ENCODE results near the gene PRKCZ. TPM values are rescaled to one million over a fixed set of nuclear protein-coding genes. Genes with fewer than 3 reads are reported as not detected.

Gene PRKCZ
- total RNA-seq, 4 donors from 2014 or later: 0.49 to 1.9 (median 1.1) TPM; not detected in 1

DNA sequence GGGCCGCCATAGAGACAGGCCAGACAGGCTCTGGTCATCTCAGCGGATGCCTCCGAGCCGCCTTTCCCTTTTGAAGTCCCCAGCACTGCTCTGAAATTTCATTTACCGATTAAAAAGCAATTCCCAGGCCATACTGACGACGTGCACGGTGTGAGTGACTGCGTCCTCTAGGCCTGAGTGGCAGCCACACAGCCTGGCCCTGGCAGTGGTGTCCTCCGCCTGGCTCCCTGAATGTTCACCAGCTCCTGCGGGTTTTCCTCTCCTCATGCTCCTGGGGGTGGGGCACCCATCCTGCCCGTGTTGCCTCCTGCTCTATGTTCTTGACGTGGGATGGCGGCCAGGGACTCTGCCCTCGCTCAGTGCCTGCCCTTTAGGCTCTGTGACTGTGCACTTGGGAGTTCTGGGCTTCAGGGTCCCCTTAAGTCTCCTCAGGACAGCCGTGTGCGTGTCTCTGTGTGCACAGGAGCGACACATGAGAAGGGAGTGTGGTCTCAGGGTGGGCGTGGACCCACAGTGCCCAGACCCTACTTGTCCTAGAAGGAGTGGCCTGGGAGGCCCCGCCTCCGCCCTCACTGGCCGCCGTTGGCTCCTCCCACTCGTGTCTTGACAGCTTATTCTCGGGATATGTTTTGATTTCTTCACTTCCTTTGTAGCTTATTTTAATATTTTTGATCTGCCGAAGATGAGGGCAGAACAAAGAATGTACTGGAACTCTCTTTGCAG lies 181.5 kb downstream of the PRKCZ start:
- TF ChIP-seq, protein P1, sequence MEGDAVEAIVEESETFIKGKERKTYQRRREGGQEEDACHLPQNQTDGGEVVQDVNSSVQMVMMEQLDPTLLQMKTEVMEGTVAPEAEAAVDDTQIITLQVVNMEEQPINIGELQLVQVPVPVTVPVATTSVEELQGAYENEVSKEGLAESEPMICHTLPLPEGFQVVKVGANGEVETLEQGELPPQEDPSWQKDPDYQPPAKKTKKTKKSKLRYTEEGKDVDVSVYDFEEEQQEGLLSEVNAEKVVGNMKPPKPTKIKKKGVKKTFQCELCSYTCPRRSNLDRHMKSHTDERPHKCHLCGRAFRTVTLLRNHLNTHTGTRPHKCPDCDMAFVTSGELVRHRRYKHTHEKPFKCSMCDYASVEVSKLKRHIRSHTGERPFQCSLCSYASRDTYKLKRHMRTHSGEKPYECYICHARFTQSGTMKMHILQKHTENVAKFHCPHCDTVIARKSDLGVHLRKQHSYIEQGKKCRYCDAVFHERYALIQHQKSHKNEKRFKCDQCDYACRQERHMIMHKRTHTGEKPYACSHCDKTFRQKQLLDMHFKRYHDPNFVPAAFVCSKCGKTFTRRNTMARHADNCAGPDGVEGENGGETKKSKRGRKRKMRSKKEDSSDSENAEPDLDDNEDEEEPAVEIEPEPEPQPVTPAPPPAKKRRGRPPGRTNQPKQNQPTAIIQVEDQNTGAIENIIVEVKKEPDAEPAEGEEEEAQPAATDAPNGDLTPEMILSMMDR (IDR thresholded peaks at IDR 0.05; ENCODE audit: low read depth): no peak

DNA sequence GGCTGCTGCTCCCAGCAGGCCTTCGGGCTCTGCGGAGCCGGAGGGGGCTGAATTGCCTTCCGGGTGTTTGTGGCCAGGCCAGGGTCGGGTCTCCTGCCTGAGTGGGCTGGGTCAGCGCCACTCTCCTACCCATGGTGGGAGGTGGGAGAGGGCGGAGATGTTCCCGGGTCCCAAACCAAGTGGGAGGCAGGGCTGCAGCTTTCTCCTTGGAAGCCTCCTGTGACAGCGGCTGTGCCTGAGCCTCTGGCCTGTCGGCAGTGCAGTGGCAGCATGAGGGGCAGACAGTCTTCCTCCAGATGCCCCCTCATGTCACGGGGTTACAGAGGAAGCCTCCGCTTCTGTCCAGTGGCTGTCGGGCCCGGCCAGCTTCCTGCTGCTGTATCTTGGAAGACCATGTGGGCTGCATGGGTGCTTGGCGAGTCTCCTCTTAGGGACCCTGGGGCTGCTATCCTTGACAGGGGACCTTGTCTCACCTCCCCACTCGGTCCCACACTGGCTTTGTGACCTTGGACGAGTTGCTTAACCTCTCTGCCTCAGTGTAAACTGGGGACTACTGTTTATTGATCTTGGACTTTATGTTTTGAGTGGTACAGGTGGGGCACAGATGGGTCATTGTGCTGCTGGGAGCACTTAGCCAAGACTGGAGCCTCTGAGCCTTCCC lies 182.2 kb downstream of the PRKCZ start:
- TF ChIP-seq, protein P1 (IDR thresholded peaks at IDR 0.05; ENCODE audit: low read depth): no peak

DNA sequence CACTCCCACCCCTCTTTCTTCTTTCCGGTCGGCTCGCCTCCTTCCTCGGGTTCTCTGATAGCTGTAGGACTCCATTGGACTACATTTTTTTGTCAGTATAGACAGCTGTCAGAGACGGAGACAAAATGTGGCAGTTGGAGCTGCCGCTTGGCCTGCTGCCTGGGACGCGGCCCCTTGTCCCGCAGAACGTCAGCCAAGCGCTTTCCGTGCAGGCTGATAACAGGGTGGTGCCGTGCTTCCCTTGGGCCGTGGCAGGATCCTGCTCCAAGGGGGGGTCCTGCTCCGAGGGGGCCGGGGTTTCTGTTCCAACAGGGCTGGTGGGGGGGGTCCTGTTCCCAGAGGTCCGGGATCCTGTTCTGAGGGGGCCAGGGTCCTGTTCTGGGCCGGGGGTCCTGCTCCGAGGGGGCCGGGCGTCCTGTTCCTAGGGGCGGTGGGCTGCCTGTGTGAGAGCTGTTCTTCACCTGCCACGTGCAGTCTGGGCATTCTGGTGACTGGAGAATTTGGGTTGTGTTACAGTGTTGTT lies 182.8 kb downstream of the PRKCZ start:
- TF ChIP-seq, protein P1 (IDR thresholded peaks at IDR 0.05; ENCODE audit: low read depth): no peak

DNA sequence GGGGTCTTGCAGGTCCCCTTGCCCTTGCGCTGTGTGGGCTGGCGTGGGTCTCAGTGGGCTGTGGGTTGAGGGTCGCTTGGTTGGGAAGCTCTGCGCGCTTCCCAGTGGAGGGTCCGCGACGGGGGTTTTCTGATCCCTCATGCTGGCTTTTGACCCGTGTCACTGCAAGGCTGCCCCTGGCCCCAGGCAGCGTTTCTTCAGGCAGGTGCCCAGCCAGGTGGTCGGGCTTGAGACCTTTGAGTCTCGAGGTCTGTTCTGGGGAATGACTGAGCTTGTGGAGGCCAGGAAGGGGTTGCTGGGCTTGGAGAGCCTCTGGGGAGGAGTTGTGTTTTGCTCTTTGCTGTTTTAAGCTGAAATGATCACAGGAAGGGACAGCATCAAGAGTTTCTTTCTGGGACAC lies 183.3 kb downstream of the PRKCZ start:
- TF ChIP-seq, protein P1 (IDR thresholded peaks at IDR 0.05; ENCODE audit: low read depth): no peak

DNA sequence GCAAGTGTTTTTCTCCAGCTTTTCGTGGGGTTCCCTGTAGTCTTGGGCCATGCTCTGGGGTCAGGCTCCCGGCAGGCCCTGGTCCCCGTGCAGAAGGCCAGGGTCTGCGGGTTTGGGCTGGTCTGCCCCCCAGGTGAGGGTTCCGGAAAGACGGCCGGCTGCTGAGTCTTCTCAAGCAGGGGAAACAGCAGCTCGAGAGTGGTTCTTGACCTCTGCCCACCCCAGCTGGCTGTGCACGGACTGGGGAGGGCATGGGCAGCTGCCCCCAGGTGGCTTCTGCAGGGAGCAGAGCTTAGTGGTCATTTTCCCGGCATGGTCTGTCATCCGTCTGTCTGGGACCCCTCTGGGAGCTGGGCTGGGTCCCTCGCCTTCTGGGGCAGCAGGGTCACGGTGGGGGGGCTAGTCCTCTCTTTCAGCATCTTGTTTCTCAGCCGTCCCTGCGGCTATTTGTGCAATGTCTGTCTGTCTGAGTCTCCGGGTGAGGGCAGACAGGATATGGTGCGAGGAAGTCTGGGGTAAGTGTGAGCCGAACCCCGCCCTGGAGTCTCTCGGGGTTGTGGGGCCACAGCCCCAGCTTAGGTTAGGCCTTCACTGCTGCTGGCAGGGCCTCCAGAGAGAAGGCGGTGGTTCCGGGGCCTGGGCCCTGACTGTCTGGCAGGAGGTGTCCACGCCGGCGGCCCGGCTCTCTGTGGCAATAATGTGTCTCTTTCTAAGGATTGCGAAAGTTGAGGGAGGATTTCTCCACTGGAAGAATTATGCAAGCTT lies 184.0 kb downstream of the PRKCZ start:
- TF ChIP-seq, protein P1 (IDR thresholded peaks at IDR 0.05; ENCODE audit: low read depth): no peak

DNA sequence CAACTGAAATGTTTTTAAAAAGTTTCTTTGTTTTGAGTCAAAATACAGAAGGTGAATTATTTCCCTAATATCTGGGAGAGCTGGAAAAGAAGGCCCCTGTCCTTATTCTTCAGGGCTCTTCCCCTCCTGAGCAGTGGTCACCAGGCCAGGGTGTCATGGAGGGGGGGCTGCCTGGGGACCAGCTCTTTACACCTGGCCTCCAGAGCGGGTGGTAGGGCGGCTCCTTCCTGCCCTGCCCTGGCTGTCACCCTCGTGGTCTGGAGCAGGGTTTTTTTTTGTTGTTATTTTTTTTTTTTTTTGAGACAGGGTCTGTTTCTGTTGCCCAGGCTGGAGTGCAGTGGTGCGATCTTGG lies 184.5 kb downstream of the PRKCZ start:
- TF ChIP-seq, protein P1 (IDR thresholded peaks at IDR 0.05; ENCODE audit: low read depth): no peak

Other genes with a start within 250 kb of the PRKCZ start
- 100 to 1,000 TPM; 157 to 173 (median 164) TPM for gene GNB1, start 159.3 kb upstream of the PRKCZ start, total RNA-seq
- gene CALML6, start 135.2 kb upstream of the PRKCZ start, total RNA-seq: 1 to 10 TPM in 1 of 4 donors, not detected in 3; 1.3 TPM
- 1 to 10 TPM in 3 of 4 donors, not detected in 1; 1.3 to 9.8 (median 1.7) TPM for gene TMEM52, start 131.1 kb upstream of the PRKCZ start, total RNA-seq
- gene CFAP74, start 46.6 kb upstream of the PRKCZ start, total RNA-seq: under 1 TPM in 1 of 4 donors, not detected in 3; 0.16 TPM
- gene GABRD, start 31.1 kb upstream of the PRKCZ start, total RNA-seq: 1 to 10 TPM in 1 of 4 donors, not detected in 3; 1.3 TPM
- gene FAAP20, start 144.4 kb downstream of the PRKCZ start, total RNA-seq: 10 to 100 TPM; 15.8 to 41.1 (median 34.1) TPM
- 10 to 100 TPM; 24.3 to 67.6 (median 27.8) TPM for gene SKI, start 177.9 kb downstream of the PRKCZ start, total RNA-seq

All from subcutaneous adipose tissue (tissue), 4 donors.